IMR-90 (cell line): ENCODE data around the gene RIOX2. TPM values are rescaled to one million over a fixed set of nuclear protein-coding genes. Genes with fewer than 3 reads are reported as not detected.

Source experiments
- ATAC-seq: fragments of 200-7000 bp; cut with Tn5 transposase; 2 replicates; pipeline ENCODE4 v1.9.1; 2020; ENCODE audit warnings: low read depth, mild to moderate bottlenecking, moderate library complexity
- BruUV-seq: library from RNA; stranded (reverse); fragments of 400-500 nt; replicated peaks from 2 replicates; lab custom pipeline; 2021; lab: Mats Ljungman, UMichigan
- CTCF ChIA-PET: fragments of 300-600 bp; formaldehyde crosslinking; extraction: SDS; loops from one replicate; lab custom pipeline; 2021; ENCODE audit warnings: antibody characterized with exemption; lab: Yijun Ruan, JAX
- POLR2A ChIA-PET: fragments of 300-600 bp; sonication (Branson Sonifier 250); formaldehyde crosslinking; loops from one replicate; lab custom pipeline; 2022; ENCODE audit warnings: antibody characterized with exemption; ENCODE audit not compliant: unreplicated experiment; lab: Charles Lee
- DNase-seq: peaks from one replicate; pipeline ENCODE4 v3.0.0; 2013
- H2AFZ ChIP-seq: replicated peaks from 2 replicates; pipeline ENCODE3; 2013; ENCODE audit warnings: low read length, mild to moderate bottlenecking; ENCODE audit not compliant: poor library complexity
- H2AK5ac ChIP-seq: 2 replicates; pipeline ENCODE4 v1.6.1; 2013; ENCODE audit warnings: low read depth, low read length, inconsistent platforms
- H2AK9ac ChIP-seq: replicated peaks from 2 replicates; pipeline ENCODE3; 2013; ENCODE audit warnings: mild to moderate bottlenecking, low read depth, low read length, moderate library complexity; ENCODE audit not compliant: poor library complexity
- H2BK120ac ChIP-seq: 2 replicates; pipeline ENCODE4 v1.6.1; 2013; ENCODE audit warnings: low read depth, low read length, inconsistent platforms
- H2BK15ac ChIP-seq: 3 replicates; pipeline ENCODE4 v1.6.1; 2013; ENCODE audit warnings: low read depth, low read length, inconsistent platforms
- H2BK20ac ChIP-seq: 2 replicates; pipeline ENCODE4 v1.6.1; 2013; ENCODE audit warnings: low read depth, mild to moderate bottlenecking, inconsistent platforms, low read length, moderate library complexity
- H2BK5ac ChIP-seq: 2 replicates; pipeline ENCODE4 v1.6.1; 2013; ENCODE audit warnings: mild to moderate bottlenecking, low read depth, low read length, inconsistent platforms; ENCODE audit not compliant: poor library complexity, severe bottlenecking
- H3K14ac ChIP-seq: replicated peaks from 2 replicates; pipeline ENCODE4 v1.6.1; 2013; ENCODE audit warnings: low read depth, low read length, inconsistent platforms
- H3K18ac ChIP-seq: 2 replicates; pipeline ENCODE4 v1.6.1; 2013; ENCODE audit warnings: low read depth, low read length, control low read depth
- H3K23ac ChIP-seq: 2 replicates; pipeline ENCODE4 v1.6.1; 2013; ENCODE audit warnings: low read depth, low read length, inconsistent platforms
- H3K27ac ChIP-seq: 2 replicates; pipeline ENCODE4 v1.5.1; 2013; ENCODE audit warnings: mild to moderate bottlenecking, control low read depth, low read length; ENCODE audit not compliant: insufficient read depth
- H3K27me3 ChIP-seq: 2 replicates; pipeline ENCODE4 v1.6.1; 2013; ENCODE audit warnings: low read length; ENCODE audit not compliant: control insufficient read depth, insufficient read depth
- H3K36me3 ChIP-seq: 2 replicates; pipeline ENCODE4 v1.6.1; 2013; ENCODE audit warnings: low read length, mixed read lengths; ENCODE audit not compliant: control insufficient read depth, insufficient read depth
- H3K4ac ChIP-seq: 2 replicates; pipeline ENCODE4 v1.6.1; 2013; ENCODE audit warnings: low read depth, low read length, inconsistent platforms
- H3K4me1 ChIP-seq: 2 replicates; pipeline ENCODE4 v1.6.1; 2013; ENCODE audit warnings: low read length, mixed read lengths; ENCODE audit not compliant: control insufficient read depth, insufficient read depth
- H3K4me2 ChIP-seq: 2 replicates; pipeline ENCODE4 v1.6.1; 2013; ENCODE audit warnings: low read depth, mild to moderate bottlenecking, control low read depth, low read length, moderate library complexity
- H3K4me3 ChIP-seq: 2 replicates; pipeline ENCODE4 v1.5.1; 2013; ENCODE audit warnings: low read depth, mild to moderate bottlenecking, control low read depth, low read length, moderate library complexity; ENCODE audit not compliant: insufficient read depth
- H3K56ac ChIP-seq: 2 replicates; pipeline ENCODE4 v1.6.1; 2013; ENCODE audit warnings: low read length, inconsistent platforms; ENCODE audit not compliant: insufficient read depth; ENCODE audit errors: extremely low read depth
- H3K79me1 ChIP-seq, 2 experiments: 2 replicates each; pipeline ENCODE4 v1.6.1; 2013; ENCODE audit warnings: low read length in 2 of 2, inconsistent platforms in 1 of 2, low read depth in 1 of 2
- H3K9ac ChIP-seq: 2 replicates; pipeline ENCODE4 v1.6.1; 2013; ENCODE audit warnings: low read depth, low read length, control low read depth
- H3K9me1 ChIP-seq: 2 replicates; pipeline ENCODE4 v1.6.1; 2013; ENCODE audit warnings: low read length, inconsistent platforms; ENCODE audit not compliant: insufficient read depth
- H3K9me3 ChIP-seq: 2 replicates; pipeline ENCODE4 v1.6.1; 2013; ENCODE audit warnings: low read length; ENCODE audit not compliant: control insufficient read depth, insufficient read depth
- H4K20me1 ChIP-seq: 2 replicates; pipeline ENCODE4 v1.6.1; 2013; ENCODE audit warnings: low read length, inconsistent platforms; ENCODE audit not compliant: insufficient read depth
- H4K5ac ChIP-seq: 2 replicates; pipeline ENCODE4 v1.6.1; 2013; ENCODE audit warnings: mild to moderate bottlenecking, low read depth, low read length, control low read depth
- H4K8ac ChIP-seq, 2 experiments: 2 replicates each; pipeline ENCODE4 v1.6.1; 2013; ENCODE audit warnings: low read depth in 2 of 2, low read length in 2 of 2, control low read depth in 1 of 2, inconsistent platforms in 1 of 2
- H4K91ac ChIP-seq: 2 replicates; pipeline ENCODE4 v1.6.1; 2013; ENCODE audit warnings: low read depth, low read length, inconsistent platforms; ENCODE audit not compliant: insufficient read depth
- BHLHE40 ChIP-seq: fragments of 150-350 bp; IDR thresholded peaks from 2 replicates; pipeline ENCODE4 v1.6.1; 2016; ENCODE audit warnings: mild to moderate bottlenecking, low read depth, low read length
- CEBPB ChIP-seq: IDR thresholded peaks from 2 replicates; pipeline ENCODE4 v1.6.1; 2012; ENCODE audit warnings: low read depth, low read length, improper control_type of control experiment
- CHD1 ChIP-seq: IDR thresholded peaks from 2 replicates; pipeline ENCODE4 v1.6.1; 2012; ENCODE audit warnings: low read depth, low read length, improper control_type of control experiment
- FOS ChIP-seq: fragments of 150-350 bp; IDR thresholded peaks from 2 replicates; pipeline ENCODE4 v1.6.1; 2016; ENCODE audit warnings: low read depth, low read length
- MAFK ChIP-seq: IDR thresholded peaks from 2 replicates; pipeline ENCODE4 v1.6.1; 2012; ENCODE audit warnings: low read depth, low read length, improper control_type of control experiment
- MAZ ChIP-seq: IDR thresholded peaks from 2 replicates; pipeline ENCODE4 v1.6.1; 2012; ENCODE audit warnings: low read depth, mild to moderate bottlenecking, low read length, improper control_type of control experiment, moderate library complexity, borderline replicate concordance
- MXI1 ChIP-seq: IDR thresholded peaks from 2 replicates; pipeline ENCODE4 v1.6.1; 2012; ENCODE audit warnings: low read depth, mild to moderate bottlenecking, low read length, moderate library complexity, borderline replicate concordance
- NFE2L2 ChIP-seq: fragments of 150-350 bp; IDR thresholded peaks from 2 replicates; pipeline ENCODE4 v1.6.1; 2016; ENCODE audit warnings: low read depth, mild to moderate bottlenecking, low read length
- POLR2A ChIP-seq: IDR thresholded peaks from 2 replicates; pipeline ENCODE4 v1.6.1; 2012; ENCODE audit warnings: mild to moderate bottlenecking, low read depth, low read length
- RAD21 ChIP-seq: IDR thresholded peaks from 2 replicates; pipeline ENCODE4 v1.6.1; 2012; ENCODE audit warnings: low read length, improper control_type of control experiment
- RCOR1 ChIP-seq: IDR thresholded peaks from 2 replicates; pipeline ENCODE4 v1.6.1; 2012; ENCODE audit warnings: mild to moderate bottlenecking, low read length, improper control_type of control experiment; ENCODE audit not compliant: insufficient replicate concordance
- RFX5 ChIP-seq: IDR thresholded peaks from 2 replicates; pipeline ENCODE4 v1.8.0; 2012; ENCODE audit warnings: low read depth, mild to moderate bottlenecking, low read length, moderate library complexity
- SMC3 ChIP-seq: fragments of 150-350 bp; IDR thresholded peaks from 2 replicates; pipeline ENCODE4 v1.6.1; 2016; ENCODE audit warnings: low read depth, mild to moderate bottlenecking, antibody characterized with exemption, low read length, moderate library complexity
- WGBS, 2 experiments: methylation state at CpG; one replicate each; pipeline versions ENCODE4 v1.1.5 to v1.1.7; 2013; ENCODE audit warnings: missing lambda C conversion rate in 2 of 2; ENCODE audit not compliant: insufficient read length in 1 of 2; ENCODE audit errors: extremely low coverage in 2 of 2; 5-methylcytosine and 5-hydroxymethylcytosine counted together
- dilution Hi-C: fragments of 300-500 bp; cut with HindIII; formaldehyde crosslinking; loops from one replicate; pipeline ENCODE4 v1.14.3; 2018; ENCODE audit warnings: low sequenced_read_pairs; ENCODE audit not compliant: unreplicated experiment
- in situ Hi-C: fragments of 300-500 bp; cut with MboI; formaldehyde crosslinking; loops from 3 replicates; pipeline ENCODE4 v1.14.3; 2019; ENCODE audit warnings: low sequenced_read_pairs, inconsistent platforms, mixed read lengths
- intact Hi-C: fragments of 100-400 bp; cut with micrococcal nuclease; formaldehyde crosslinking; loops from 2 replicates; pipeline ENCODE4 v1.10.0; 2022
- polyA plus RNA-seq, 3 experiments: library from polyadenylated mRNA; depleted of rRNA; stranded (reverse); fragments of >200 nt; gene quantifications; 2 replicates each; pipeline ENCODE4 v1.2.3, GENCODE V29; 2012; ENCODE audit warnings: low replicate concordance in 1 of 3
- total RNA-seq: library from RNA; depleted of rRNA; stranded (reverse); fragments of >200 nt; gene quantifications from 2 replicates; pipeline ENCODE4 v1.2.3, GENCODE V29; 2012
- TF ChIP-seq, protein P1 (sequence below): conservative IDR thresholded peaks from 2 replicates; pipeline ENCODE4 v1.5.1; 2012; ENCODE audit warnings: mild to moderate bottlenecking, low read depth, low read length, improper control_type of control experiment
- TF ChIP-seq, protein P2 (sequence below): fragments of 150-350 bp; IDR thresholded peaks from 2 replicates; pipeline ENCODE4 v1.6.1; 2017; ENCODE audit warnings: mild to moderate bottlenecking, antibody characterized with exemption, low read length, low read depth
- TF ChIP-seq, protein P3 (sequence below): fragments of 150-350 bp; IDR thresholded peaks from 2 replicates; pipeline ENCODE4 v1.6.1; 2016; ENCODE audit warnings: low read depth, mild to moderate bottlenecking, low read length, moderate library complexity, borderline replicate concordance

RIOX2 gene
- total and polyA plus RNA-seq, 2 of the 4 experiments (the other 2 are of a cell fraction): 17.2 to 26.7 TPM

DNA sequence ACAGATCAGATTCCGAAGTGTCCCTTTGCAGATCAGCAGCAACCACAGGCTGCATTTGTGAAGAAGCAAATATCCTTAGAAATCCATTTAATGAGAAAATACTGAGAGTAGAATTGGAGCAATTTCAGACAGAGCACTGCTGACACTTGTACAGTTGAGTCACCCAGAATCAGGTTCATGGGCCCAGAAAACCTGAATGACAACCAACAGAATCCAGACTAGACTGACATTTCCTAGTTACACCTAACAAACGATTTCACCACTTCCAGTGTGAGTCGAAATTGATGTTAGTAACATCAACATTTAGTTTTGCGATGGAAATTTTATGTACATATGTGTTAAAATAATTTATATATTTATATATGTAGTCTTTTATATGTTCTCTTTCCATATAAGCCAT lies 46.1 kb upstream of the RIOX2 start:
- CTCF ChIA-PET: interaction anchor here (0.7 kb wide), 1 partner anchor 306 kb away, joined by 3 read pairs; no protein-coding TSS in a partner anchor
- POLR2A ChIA-PET: no interaction called here
- in situ Hi-C loops: no loop called here

More for the DNA sequence above, 46.1 kb upstream of the RIOX2 start:
- no CpG with 5 or more reads among the region's 4 CpGs for WGBS, 2 experiments
- H2AK9ac ChIP-seq: no peak overlapping the region
- H2AFZ ChIP-seq: no peak overlapping the region
- H3K4me2 ChIP-seq: no peak overlapping the region
- H3K27ac ChIP-seq: no peak overlapping the region
- H3K9ac ChIP-seq: no peak overlapping the region
- H2BK120ac ChIP-seq: no peak overlapping the region
- H3K79me1 ChIP-seq: no peaks in the 10 kb centered on the region
- intact Hi-C loops: no loop called here
- H2BK15ac ChIP-seq: no peak overlapping the region
- H4K91ac ChIP-seq: no peak overlapping the region
- H3K4me1 ChIP-seq: peaks cover 2% of the 10 kb centered on the region; the same call in 1 of the 2 replicates
- dilution Hi-C loops: loop anchor here (25.0 kb wide), 1 partner anchor 206 kb away; the partner anchor contains the start of gene CRYBG3
- H3K4ac ChIP-seq: no peak overlapping the region
- no peak overlapping the region for H3K18ac ChIP-seq
- ATAC-seq: no peak
- DNase-seq: no peak
- H3K23ac ChIP-seq: no peak overlapping the region
- H4K8ac ChIP-seq: no peak overlapping the region
- no peak overlapping the region for H3K56ac ChIP-seq
- H2AK5ac ChIP-seq: no peak overlapping the region
- H3K27me3 ChIP-seq: no peaks in the 10 kb centered on the region; the same call in 1 of the 2 replicates
- H3K4me3 ChIP-seq: no peak overlapping the region
- no peak overlapping the region for H3K14ac ChIP-seq
- H2BK20ac ChIP-seq: no peak overlapping the region
- H4K20me1 ChIP-seq: no peaks in the 10 kb centered on the region
- TF ChIP-seq MXI1: no peak
- TF ChIP-seq, protein P1, sequence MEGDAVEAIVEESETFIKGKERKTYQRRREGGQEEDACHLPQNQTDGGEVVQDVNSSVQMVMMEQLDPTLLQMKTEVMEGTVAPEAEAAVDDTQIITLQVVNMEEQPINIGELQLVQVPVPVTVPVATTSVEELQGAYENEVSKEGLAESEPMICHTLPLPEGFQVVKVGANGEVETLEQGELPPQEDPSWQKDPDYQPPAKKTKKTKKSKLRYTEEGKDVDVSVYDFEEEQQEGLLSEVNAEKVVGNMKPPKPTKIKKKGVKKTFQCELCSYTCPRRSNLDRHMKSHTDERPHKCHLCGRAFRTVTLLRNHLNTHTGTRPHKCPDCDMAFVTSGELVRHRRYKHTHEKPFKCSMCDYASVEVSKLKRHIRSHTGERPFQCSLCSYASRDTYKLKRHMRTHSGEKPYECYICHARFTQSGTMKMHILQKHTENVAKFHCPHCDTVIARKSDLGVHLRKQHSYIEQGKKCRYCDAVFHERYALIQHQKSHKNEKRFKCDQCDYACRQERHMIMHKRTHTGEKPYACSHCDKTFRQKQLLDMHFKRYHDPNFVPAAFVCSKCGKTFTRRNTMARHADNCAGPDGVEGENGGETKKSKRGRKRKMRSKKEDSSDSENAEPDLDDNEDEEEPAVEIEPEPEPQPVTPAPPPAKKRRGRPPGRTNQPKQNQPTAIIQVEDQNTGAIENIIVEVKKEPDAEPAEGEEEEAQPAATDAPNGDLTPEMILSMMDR: no peak
- no peak for TF ChIP-seq RFX5
- TF ChIP-seq POLR2A: no peak
- TF ChIP-seq, protein P2, sequence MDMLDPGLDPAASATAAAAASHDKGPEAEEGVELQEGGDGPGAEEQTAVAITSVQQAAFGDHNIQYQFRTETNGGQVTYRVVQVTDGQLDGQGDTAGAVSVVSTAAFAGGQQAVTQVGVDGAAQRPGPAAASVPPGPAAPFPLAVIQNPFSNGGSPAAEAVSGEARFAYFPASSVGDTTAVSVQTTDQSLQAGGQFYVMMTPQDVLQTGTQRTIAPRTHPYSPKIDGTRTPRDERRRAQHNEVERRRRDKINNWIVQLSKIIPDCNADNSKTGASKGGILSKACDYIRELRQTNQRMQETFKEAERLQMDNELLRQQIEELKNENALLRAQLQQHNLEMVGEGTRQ: no peak
- no peak for TF ChIP-seq MAZ
- no peak for TF ChIP-seq CEBPB
- no peak for TF ChIP-seq MAFK
- no peak for TF ChIP-seq SMC3
- TF ChIP-seq, protein P3, sequence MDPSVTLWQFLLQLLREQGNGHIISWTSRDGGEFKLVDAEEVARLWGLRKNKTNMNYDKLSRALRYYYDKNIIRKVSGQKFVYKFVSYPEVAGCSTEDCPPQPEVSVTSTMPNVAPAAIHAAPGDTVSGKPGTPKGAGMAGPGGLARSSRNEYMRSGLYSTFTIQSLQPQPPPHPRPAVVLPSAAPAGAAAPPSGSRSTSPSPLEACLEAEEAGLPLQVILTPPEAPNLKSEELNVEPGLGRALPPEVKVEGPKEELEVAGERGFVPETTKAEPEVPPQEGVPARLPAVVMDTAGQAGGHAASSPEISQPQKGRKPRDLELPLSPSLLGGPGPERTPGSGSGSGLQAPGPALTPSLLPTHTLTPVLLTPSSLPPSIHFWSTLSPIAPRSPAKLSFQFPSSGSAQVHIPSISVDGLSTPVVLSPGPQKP: no peak
- no peak for TF ChIP-seq RCOR1
- TF ChIP-seq CHD1: no peak
- TF ChIP-seq FOS: no peak
- TF ChIP-seq RAD21: no peak
- no peak for TF ChIP-seq BHLHE40
- TF ChIP-seq NFE2L2: no peak
- H3K9me3 ChIP-seq: no peaks in the 10 kb centered on the region
- BruUV-seq: no TSS peak
- no peak overlapping the region for H2BK5ac ChIP-seq
- no peak overlapping the region for H4K5ac ChIP-seq
- no peaks in the 10 kb centered on the region for H3K9me1 ChIP-seq
- H3K36me3 ChIP-seq: no peaks in the 10 kb centered on the region
